Central memory CD8-positive, alpha-beta T cell (primary cell): ENCODE results near the gene AQP11.
"Not testable (repeated sequence)": the region's sequence is repeated elsewhere in the genome, so short reads cannot be mapped to it uniquely, and the experiment has no call there.

ENCODE experiments used
- ATAC-seq: fragments of 150-1000 bp; cut with Tn5 transposase; replicated peaks from 2 replicates; pipeline ENCODE4 v1.10.0; 2022; ENCODE audit warnings: mild to moderate bottlenecking, moderate FRiP score, moderate number of reproducible peaks; ENCODE audit not compliant: poor library complexity, severe bottlenecking; ENCODE audit errors: extremely low read depth
- DNase-seq, 2 donors: peaks; one replicate each; pipeline ENCODE4 v3.0.0; 2021; ENCODE audit warnings: low spot score in 2 of 2
- H3K27ac Mint-ChIP-seq: one replicate; pipeline ENCODE4 v1.8.0; 2022; ENCODE audit warnings: low read depth, mild to moderate bottlenecking, moderate library complexity, mixed read lengths
- H3K27me3 Mint-ChIP-seq: one replicate; pipeline ENCODE4 v1.8.0; 2022; ENCODE audit warnings: mixed read lengths
- H3K36me3 Mint-ChIP-seq: one replicate; pipeline ENCODE4 v1.8.0; 2022; ENCODE audit warnings: mild to moderate bottlenecking, moderate library complexity, mixed read lengths; ENCODE audit not compliant: insufficient read depth
- H3K4me1 Mint-ChIP-seq: one replicate; pipeline ENCODE4 v1.8.0; 2022; ENCODE audit warnings: mixed read lengths
- H3K4me3 Mint-ChIP-seq: one replicate; pipeline ENCODE4 v1.8.0; 2022; ENCODE audit warnings: mild to moderate bottlenecking, moderate library complexity, mixed read lengths
- H3K9me3 Mint-ChIP-seq: one replicate; pipeline ENCODE4 v1.8.0; 2022; ENCODE audit warnings: mixed read lengths

AQP11 gene

GRCh38 chr11:77568916-77569675 is 20.7 kb upstream of the AQP11 start:
- Mint-ChIP-seq H3K27me3 (peaks cover 51% of the 10 kb centered on the region), H3K9me3 (no peaks in the 10 kb centered on the region), H3K4me3 (no peak overlapping the region), H3K27ac (no peak overlapping the region), H3K4me1 (no peaks in the 10 kb centered on the region), H3K36me3 (no peaks in the 10 kb centered on the region)
- DNase-seq (no peak), ATAC-seq (no peak)

GRCh38 chr11:77569676-77570070 is 20.1 kb upstream of the AQP11 start:
- peaks cover 45% of the 10 kb centered on the region for H3K27me3 Mint-ChIP-seq
- no peak overlapping the region for H3K27ac Mint-ChIP-seq
- no peaks in the 10 kb centered on the region for H3K36me3 Mint-ChIP-seq
- DNase-seq (no peak), ATAC-seq (no peak)
- H3K9me3 Mint-ChIP-seq = no peaks in the 10 kb centered on the region
- H3K4me3 Mint-ChIP-seq = no peak overlapping the region
- H3K4me1 Mint-ChIP-seq = no peaks in the 10 kb centered on the region

GRCh38 chr11:77570896-77571295 is 18.9 kb upstream of the AQP11 start:
- DNase-seq, ATAC-seq, H3K4me3 Mint-ChIP-seq, H3K36me3 Mint-ChIP-seq, H3K9me3 Mint-ChIP-seq, H3K27ac Mint-ChIP-seq, H3K4me1 Mint-ChIP-seq: not testable (repeated sequence)
- peaks cover 38% of the 10 kb centered on the region for H3K27me3 Mint-ChIP-seq

- H3K27ac Mint-ChIP-seq, DNase-seq, H3K4me3 Mint-ChIP-seq, H3K27me3 Mint-ChIP-seq, H3K4me1 Mint-ChIP-seq, H3K9me3 Mint-ChIP-seq, H3K36me3 Mint-ChIP-seq, ATAC-seq: not testable (repeated sequence)
These were observed 14.3 kb upstream of the AQP11 start for GRCh38 chr11:77575428-77575827.

- ATAC-seq (no peak), DNase-seq (no peak)
- H3K4me3 Mint-ChIP-seq = no peak overlapping the region
- no peaks in the 10 kb centered on the region for H3K9me3 Mint-ChIP-seq
- H3K27me3 Mint-ChIP-seq = peaks cover 11% of the 10 kb centered on the region
- H3K4me1 Mint-ChIP-seq = no peaks in the 10 kb centered on the region
- no peaks in the 10 kb centered on the region for H3K36me3 Mint-ChIP-seq
- H3K27ac Mint-ChIP-seq = no peak overlapping the region
These were observed 8.9 kb upstream of the AQP11 start for GRCh38 chr11:77580712-77581337.

GRCh38 chr11:77589181-77589520 is 602 bp upstream of the AQP11 start:
- H3K27ac Mint-ChIP-seq = peak overlapping the region; percentile 25
- no peaks in the 10 kb centered on the region for H3K9me3 Mint-ChIP-seq
- peaks cover 4% of the 10 kb centered on the region for H3K36me3 Mint-ChIP-seq

GRCh38 chr11:77590194-77590782 is 535 bp downstream of the AQP11 start:
- no peak for ATAC-seq
- H3K4me1 Mint-ChIP-seq = peaks cover 18% of the 10 kb centered on the region

More at GRCh38 chr11:77589181-77589520, 602 bp upstream of the AQP11 start:
- peaks cover 18% of the 10 kb centered on the region for H3K4me1 Mint-ChIP-seq
- ATAC-seq = no peak
- H3K27me3 Mint-ChIP-seq = peaks cover 25% of the 10 kb centered on the region
- DNase-seq = no peak
- peak overlapping the region; percentile 87 for H3K4me3 Mint-ChIP-seq

GRCh38 chr11:77592727-77593126 is 3.0 kb downstream of the AQP11 start:
- Mint-ChIP-seq H3K27me3 (no peaks in the 10 kb centered on the region), H3K27ac (no peak overlapping the region), H3K4me3 (no peak overlapping the region), H3K4me1 (peaks cover 18% of the 10 kb centered on the region), H3K36me3 (peaks cover 5% of the 10 kb centered on the region), H3K9me3 (no peaks in the 10 kb centered on the region)
- ATAC-seq = no peak
- DNase-seq = no peak

More at GRCh38 chr11:77590194-77590782, 535 bp downstream of the AQP11 start:
- no peak for DNase-seq
- Mint-ChIP-seq H3K4me3 (peak overlapping the region; percentile 87), H3K9me3 (no peaks in the 10 kb centered on the region), H3K27me3 (peaks cover 20% of the 10 kb centered on the region), H3K27ac (no peak overlapping the region), H3K36me3 (peaks cover 5% of the 10 kb centered on the region)

- Mint-ChIP-seq H3K9me3 (no peaks in the 10 kb centered on the region), H3K4me1 (peaks cover 15% of the 10 kb centered on the region), H3K4me3 (no peak overlapping the region), H3K27me3 (no peaks in the 10 kb centered on the region), H3K27ac (no peak overlapping the region), H3K36me3 (peaks cover 5% of the 10 kb centered on the region)
- DNase-seq = no peak
- no peak for ATAC-seq
These were observed 4.1 kb downstream of the AQP11 start for GRCh38 chr11:77593883-77594282.

GRCh38 chr11:77596626-77597025 is 6.9 kb downstream of the AQP11 start:
- no peaks in the 10 kb centered on the region for H3K4me1 Mint-ChIP-seq
- H3K9me3 Mint-ChIP-seq = no peaks in the 10 kb centered on the region
- ATAC-seq = no peak
- H3K36me3 Mint-ChIP-seq = peaks cover 1% of the 10 kb centered on the region
- no peaks in the 10 kb centered on the region for H3K27me3 Mint-ChIP-seq
- H3K27ac Mint-ChIP-seq = no peak overlapping the region
- no peak for DNase-seq
- H3K4me3 Mint-ChIP-seq = no peak overlapping the region

GRCh38 chr11:77598195-77598594 is 8.4 kb downstream of the AQP11 start:
- H3K9me3 Mint-ChIP-seq = no peaks in the 10 kb centered on the region
- H3K27me3 Mint-ChIP-seq = no peaks in the 10 kb centered on the region
- H3K27ac Mint-ChIP-seq = no peak overlapping the region
- no peaks in the 10 kb centered on the region for H3K4me1 Mint-ChIP-seq
- no peak for DNase-seq
- no peak overlapping the region for H3K4me3 Mint-ChIP-seq
- no peak for ATAC-seq
- peaks cover 1% of the 10 kb centered on the region for H3K36me3 Mint-ChIP-seq

- no peaks in the 10 kb centered on the region for H3K36me3 Mint-ChIP-seq
- H3K4me1 Mint-ChIP-seq = no peaks in the 10 kb centered on the region
- DNase-seq = no peak
- H3K27ac Mint-ChIP-seq = no peak overlapping the region
- no peaks in the 10 kb centered on the region for H3K9me3 Mint-ChIP-seq
- H3K4me3 Mint-ChIP-seq = no peak overlapping the region
- no peak for ATAC-seq
- no peaks in the 10 kb centered on the region for H3K27me3 Mint-ChIP-seq
These were observed 12.8 kb downstream of the AQP11 start for GRCh38 chr11:77602381-77603088.
